SIG-M5 treated with dmso at 0.1 percent for 504 hours (cell line): ENCODE results near the gene TRMU.

ENCODE experiments used
- DNase-seq: peaks from one replicate; lab custom pipeline; 2025; ENCODE audit not compliant: unreplicated experiment; lab: John Stamatoyannopoulos, UW

TRMU gene

DNA sequence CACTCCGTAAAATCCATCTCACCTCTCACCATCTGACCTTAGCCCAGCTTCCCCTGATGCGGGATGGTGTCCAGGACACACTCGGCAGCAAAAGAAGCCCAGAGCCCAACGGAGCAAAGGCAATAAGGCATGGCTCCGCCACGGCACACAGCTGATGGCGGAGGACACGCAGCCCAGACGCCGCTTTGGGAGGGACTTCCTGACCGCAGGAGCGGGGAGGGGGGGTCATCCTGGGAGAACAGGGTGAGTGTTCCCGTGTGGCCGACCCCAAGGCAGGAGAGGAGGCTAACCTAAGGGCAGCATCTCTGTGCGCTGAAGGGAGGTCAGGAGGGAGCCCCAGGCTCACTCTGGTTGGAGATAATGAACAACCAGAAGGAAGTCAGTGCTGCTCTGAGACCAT lies 71.3 kb downstream of the TRMU start:
- DNase-seq = no peak
